Gastroesophageal sphincter (tissue), 4 donors: ENCODE measurements around the gene FAM209A. TPM values are rescaled to one million over a fixed set of nuclear protein-coding genes. Genes with fewer than 3 reads are reported as not detected.

ENCODE experiments used
- ATAC-seq: fragments of 150-250 bp; one replicate; pipeline ENCODE4 v1.9.1; 2016; ENCODE audit warnings: mild to moderate bottlenecking, moderate library complexity
- H3K27ac ChIP-seq, 4 donors: fragments of 200-600 bp; sonication (generic) in 3 of 4; 1 replicate in 3 of 4; 2 replicates in 1 of 4; pipeline ENCODE4 v1.5.1; 2016 to 2019
- H3K27me3 ChIP-seq: fragments of 200-600 bp; sonication (generic); one replicate; pipeline ENCODE4 v1.5.1; 2019
- H3K36me3 ChIP-seq, 2 donors: fragments of 200-600 bp; sonication (generic); one replicate each; pipeline ENCODE4 v1.5.1; 2019; ENCODE audit warnings: control low read depth in 1 of 2
- H3K4me1 ChIP-seq, 3 donors: fragments of 200-600 bp; sonication (generic); 1 replicate in 2 of 3; 2 replicates in 1 of 3; pipeline ENCODE4 v1.5.1; 2016 to 2019; ENCODE audit warnings: control low read depth in 2 of 3
- H3K4me3 ChIP-seq, 2 donors: fragments of 200-600 bp; sonication (generic); one replicate each; pipeline ENCODE4 v1.5.1; 2019; ENCODE audit warnings: mild to moderate bottlenecking in 1 of 2, moderate library complexity in 1 of 2
- H3K9me3 ChIP-seq, 3 donors: fragments of 200-600 bp; sonication (generic); one replicate each; pipeline ENCODE4 v1.5.1; 2017 to 2019; ENCODE audit warnings: control low read depth in 2 of 3
- CTCF ChIP-seq, 4 experiments: fragments of 200-600 bp in 2 of 4; fragments of 450-650 bp in 2 of 4; sonication (generic) in 1 of 4; IDR thresholded peaks; one replicate each; pipeline ENCODE4 v1.5.1; 2017 to 2019; ENCODE audit warnings: antibody characterized with exemption in 4 of 4, mild to moderate bottlenecking in 2 of 4, moderate library complexity in 2 of 4
- EP300 ChIP-seq: sonication (generic); formaldehyde crosslinking; IDR thresholded peaks from one replicate; pipeline ENCODE4 v1.6.1; 2017; ENCODE audit warnings: antibody characterized with exemption, mild to moderate bottlenecking
- POLR2A ChIP-seq, 2 donors: fragments of 450-650 bp; IDR thresholded peaks; one replicate each; pipeline ENCODE4 v1.6.1; 2017; ENCODE audit warnings: antibody characterized with exemption in 2 of 2, mild to moderate bottlenecking in 2 of 2, moderate library complexity in 1 of 2
- POLR2AphosphoS5 ChIP-seq: sonication (generic); formaldehyde crosslinking; IDR thresholded peaks from one replicate; pipeline ENCODE4 v1.6.1; 2017; ENCODE audit warnings: antibody characterized with exemption
- WGBS, 2 donors: methylation state at CpG; one replicate each; pipeline ENCODE4 v1.1.5; 2018; ENCODE audit warnings: low coverage in 1 of 2; 5-methylcytosine and 5-hydroxymethylcytosine counted together
- total RNA-seq, 4 donors: library from RNA; depleted of rRNA; stranded (reverse); fragments of >200 nt; gene quantifications; one replicate each; pipeline ENCODE4 v1.1.0, GENCODE V29; 2016

The FAM209A gene
- total RNA-seq, 4 donors from 2014 or later: 0.66 TPM; not detected in 3

GRCh38 chr20:56540415-56540814 lies 15.9 kb downstream of the FAM209A start:
- no peak overlapping the region for H3K4me3 ChIP-seq
- H3K27ac ChIP-seq: no peak overlapping the region
- no peaks in the 10 kb centered on the region for H3K4me1 ChIP-seq
- TF ChIP-seq POLR2A (IDR thresholded peaks at IDR 0.05): no peak
- no peak for TF ChIP-seq CTCF (IDR thresholded peaks at IDR 0.05)
- TF ChIP-seq EP300: no peak
- TF ChIP-seq POLR2AphosphoS5: no peak
- no peaks in the 10 kb centered on the region for H3K36me3 ChIP-seq
- H3K27me3 ChIP-seq: no peaks in the 10 kb centered on the region
- WGBS, 2 donors: 78 to 100% methylated on average over 1 to 4 of the region's 6 CpGs
- no peaks in the 10 kb centered on the region for H3K9me3 ChIP-seq
- ATAC-seq: no peak

GRCh38 chr20:56542489-56543030 lies 18.0 kb downstream of the FAM209A start:
- TF ChIP-seq POLR2A (IDR thresholded peaks at IDR 0.05) (no peak), CTCF (IDR thresholded peaks at IDR 0.05) (no peak), EP300 (no peak), POLR2AphosphoS5 (no peak)
- 22 to 50% methylated on average over 8 to 9 of the region's 9 CpGs for WGBS, 2 donors
- H3K27ac ChIP-seq: no peak overlapping the region
- H3K36me3 ChIP-seq: no peaks in the 10 kb centered on the region
- no peak for ATAC-seq
- no peaks in the 10 kb centered on the region for H3K9me3 ChIP-seq
- no peak overlapping the region for H3K4me3 ChIP-seq
- no peaks in the 10 kb centered on the region for H3K27me3 ChIP-seq
- no peaks in the 10 kb centered on the region for H3K4me1 ChIP-seq

DNA sequence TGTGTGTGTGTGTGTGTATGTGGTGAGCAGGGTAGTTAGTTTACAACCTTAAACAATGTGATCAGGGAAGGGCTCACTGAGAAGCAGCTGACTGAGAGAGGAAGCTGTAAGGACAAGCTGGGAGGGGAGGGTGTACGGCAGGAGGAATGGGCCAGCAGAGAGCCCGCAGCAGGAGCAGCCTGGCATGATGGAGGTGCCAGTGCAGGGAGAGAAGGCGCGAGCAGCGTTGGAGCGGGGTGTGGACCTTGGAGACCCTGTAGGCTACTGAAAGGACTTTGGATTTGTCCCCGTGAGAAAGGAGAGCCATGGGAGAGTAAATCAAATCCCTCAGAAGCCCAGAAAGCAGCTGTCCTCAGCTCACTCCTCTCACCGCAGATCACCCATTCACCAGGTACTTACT lies 27.0 kb downstream of the FAM209A start:
- no peaks in the 10 kb centered on the region for H3K36me3 ChIP-seq
- no peaks in the 10 kb centered on the region for H3K9me3 ChIP-seq
- TF ChIP-seq POLR2AphosphoS5 (no peak), CTCF (IDR thresholded peaks at IDR 0.05) (no peak), POLR2A (IDR thresholded peaks at IDR 0.05) (no peak), EP300 (no peak)
- H3K27me3 ChIP-seq: no peaks in the 10 kb centered on the region
- H3K4me1 ChIP-seq: peaks cover 0 to 14% (median 8%) of the 10 kb centered on the region in 3 donors
- ATAC-seq: no peak
- WGBS, 2 donors: 82% methylated on average over 8 of the region's 8 CpGs; no CpG with 5 or more reads in 1 of the 2 donors
- H3K4me3 ChIP-seq: no peak overlapping the region
- no peak overlapping the region for H3K27ac ChIP-seq

- no peaks in the 10 kb centered on the region for H3K36me3 ChIP-seq
- no peaks in the 10 kb centered on the region for H3K27me3 ChIP-seq
- no peaks in the 10 kb centered on the region for H3K9me3 ChIP-seq
- H3K4me3 ChIP-seq: no peak overlapping the region
- peaks cover 0 to 14% (median 8%) of the 10 kb centered on the region in 3 donors for H3K4me1 ChIP-seq
- no peak for ATAC-seq
- WGBS, 2 donors: 64 to 79% methylated on average over 7 to 8 of the region's 8 CpGs
- no peak overlapping the region for H3K27ac ChIP-seq
- TF ChIP-seq EP300 (no peak), POLR2A (IDR thresholded peaks at IDR 0.05) (no peak), CTCF (IDR thresholded peaks at IDR 0.05) (no peak), POLR2AphosphoS5 (no peak)
Observed at GRCh38 chr20:56552911-56553629, 28.5 kb downstream of the FAM209A start.

DNA sequence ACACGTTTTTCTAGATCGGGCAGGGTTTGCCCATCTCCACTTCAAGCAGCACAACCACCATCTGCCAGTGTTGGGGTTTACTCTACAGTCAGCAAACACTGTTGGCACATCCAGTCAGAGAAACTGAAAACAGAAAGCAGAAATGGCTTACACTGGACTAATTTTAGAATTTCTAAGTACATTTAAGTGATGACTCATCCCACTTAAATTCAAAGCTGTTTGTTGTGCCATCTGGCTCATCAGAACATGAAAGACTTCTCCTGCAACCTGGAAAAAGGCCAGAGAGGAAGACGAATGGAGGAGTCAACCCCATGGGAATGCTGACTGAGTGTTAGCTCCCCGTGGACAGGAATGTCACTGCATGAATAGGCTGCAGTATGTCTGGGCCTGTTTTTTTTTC lies 30.3 kb downstream of the FAM209A start:
- H3K27ac ChIP-seq: no peak overlapping the region
- H3K36me3 ChIP-seq: no peaks in the 10 kb centered on the region
- no peaks in the 10 kb centered on the region for H3K27me3 ChIP-seq
- no peaks in the 10 kb centered on the region for H3K9me3 ChIP-seq
- ATAC-seq: peak; percentile 78
- peak; percentile 70 for TF ChIP-seq POLR2AphosphoS5
- TF ChIP-seq EP300: no peak
- TF ChIP-seq POLR2A (IDR thresholded peaks at IDR 0.05): no peak
- peak in 2 of 4 experiments; percentile 10 to 26 for TF ChIP-seq CTCF (IDR thresholded peaks at IDR 0.05)
- peaks cover 0 to 14% (median 8%) of the 10 kb centered on the region in 3 donors for H3K4me1 ChIP-seq
- 10 to 16% methylated on average over 4 of the region's 4 CpGs for WGBS, 2 donors
- no peak overlapping the region for H3K4me3 ChIP-seq
